ENCODE data around the gene GH1. TPM values are rescaled to one million over a fixed set of nuclear protein-coding genes. Genes with fewer than 3 reads are reported as not detected.

Gene GH1
- total and polyA plus RNA-seq, 2 experiments from 2014 or later, result not detected

DNA sequence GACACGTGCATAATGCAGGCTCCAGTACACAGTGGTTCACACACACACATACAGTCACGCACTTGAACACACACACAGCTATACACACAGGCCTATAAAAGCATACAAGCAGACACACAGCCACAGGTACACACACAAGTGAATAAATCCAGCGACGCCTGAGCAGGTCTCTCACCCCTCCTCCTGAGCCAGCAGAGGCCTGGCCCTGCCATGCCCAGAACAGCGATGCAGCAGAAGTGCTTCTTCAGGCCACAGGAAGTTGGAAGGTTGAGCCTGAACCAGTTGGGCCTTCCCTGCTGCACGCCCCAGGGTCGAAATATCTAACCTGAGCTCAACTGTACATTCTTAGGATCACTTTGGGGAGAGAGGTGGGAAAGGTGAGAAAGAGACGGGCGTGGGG, 20.8 kb upstream of the GH1 start:
- Histone ChIP-seq H3K4me2 (no peak overlapping the region), H3K4me1 (ENCODE audit: insufficient read depth) (no peaks in the 10 kb centered on the region), H4K20me1 (ENCODE audit: insufficient read depth, poor library complexity, severe bottlenecking) (no peaks in the 10 kb centered on the region), H3K79me2 (no peaks in the 10 kb centered on the region), H2AFZ (no peak overlapping the region), H3K36me3 (replicated peaks; ENCODE audit: insufficient read depth, low read depth) (no peaks in the 10 kb centered on the region), H3K4me3 (no peak overlapping the region), H3K9me2 (replicated peaks; ENCODE audit: insufficient read depth) (no peaks in the 10 kb centered on the region), H3K9me3 (ENCODE audit: low read depth) (no peaks in the 10 kb centered on the region), H3K27ac (no peak overlapping the region), H3K27me3 (no peaks in the 10 kb centered on the region)
- TF ChIP-seq, protein P1, sequence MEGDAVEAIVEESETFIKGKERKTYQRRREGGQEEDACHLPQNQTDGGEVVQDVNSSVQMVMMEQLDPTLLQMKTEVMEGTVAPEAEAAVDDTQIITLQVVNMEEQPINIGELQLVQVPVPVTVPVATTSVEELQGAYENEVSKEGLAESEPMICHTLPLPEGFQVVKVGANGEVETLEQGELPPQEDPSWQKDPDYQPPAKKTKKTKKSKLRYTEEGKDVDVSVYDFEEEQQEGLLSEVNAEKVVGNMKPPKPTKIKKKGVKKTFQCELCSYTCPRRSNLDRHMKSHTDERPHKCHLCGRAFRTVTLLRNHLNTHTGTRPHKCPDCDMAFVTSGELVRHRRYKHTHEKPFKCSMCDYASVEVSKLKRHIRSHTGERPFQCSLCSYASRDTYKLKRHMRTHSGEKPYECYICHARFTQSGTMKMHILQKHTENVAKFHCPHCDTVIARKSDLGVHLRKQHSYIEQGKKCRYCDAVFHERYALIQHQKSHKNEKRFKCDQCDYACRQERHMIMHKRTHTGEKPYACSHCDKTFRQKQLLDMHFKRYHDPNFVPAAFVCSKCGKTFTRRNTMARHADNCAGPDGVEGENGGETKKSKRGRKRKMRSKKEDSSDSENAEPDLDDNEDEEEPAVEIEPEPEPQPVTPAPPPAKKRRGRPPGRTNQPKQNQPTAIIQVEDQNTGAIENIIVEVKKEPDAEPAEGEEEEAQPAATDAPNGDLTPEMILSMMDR (IDR thresholded peaks at IDR 0.05; ENCODE audit: poor library complexity), result no peak
- no peak for TF ChIP-seq EZH2 (IDR thresholded peaks at IDR 0.05; ENCODE audit: borderline replicate concordance)
- no peak for TF ChIP-seq EZH2phosphoT487 (IDR thresholded peaks at IDR 0.05; ENCODE audit: low read depth, severe bottlenecking, unreplicated experiment)
- 88% methylated on average over 9 of the region's 9 CpGs for WGBS (ENCODE audit: low lambda C conversion rate, missing lambda C conversion rate)
- no peak for DNase-seq (ENCODE audit: low spot score)

DNA sequence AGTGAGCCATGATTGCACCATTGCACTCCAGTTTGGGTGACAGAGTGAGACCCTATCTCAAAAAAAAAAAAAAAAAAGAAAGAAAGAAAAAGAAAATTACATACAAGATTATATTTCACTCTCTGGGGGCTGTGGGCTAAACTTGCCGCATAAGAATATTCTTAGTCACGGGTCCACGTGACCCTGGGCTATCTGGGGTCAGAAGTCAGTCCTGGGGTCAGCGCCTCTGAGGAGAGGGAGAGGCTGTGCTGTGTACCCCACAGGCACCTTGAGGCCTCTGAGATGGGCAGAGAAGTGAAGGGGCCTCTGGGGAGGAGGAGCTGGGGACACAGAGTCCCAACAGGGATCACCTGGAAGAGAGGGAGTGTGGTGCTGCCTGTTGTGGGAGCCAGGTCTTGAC, 19.3 kb upstream of the GH1 start:
- TF ChIP-seq, protein P1 (IDR thresholded peaks at IDR 0.05; ENCODE audit: poor library complexity), result no peak
- no peaks in the 10 kb centered on the region for H4K20me1 ChIP-seq (ENCODE audit: insufficient read depth, poor library complexity, severe bottlenecking)
- no peak overlapping the region for H3K27ac ChIP-seq
- no peak overlapping the region for H2AFZ ChIP-seq
- H3K4me1 ChIP-seq (ENCODE audit: insufficient read depth), result no peaks in the 10 kb centered on the region
- H3K9me2 ChIP-seq (replicated peaks; ENCODE audit: insufficient read depth), result no peaks in the 10 kb centered on the region
- WGBS (ENCODE audit: low lambda C conversion rate, missing lambda C conversion rate), result 95% methylated on average over 4 of the region's 4 CpGs
- H3K4me3 ChIP-seq, result no peak overlapping the region
- H3K27me3 ChIP-seq, result no peaks in the 10 kb centered on the region
- H3K9me3 ChIP-seq (ENCODE audit: low read depth), result no peaks in the 10 kb centered on the region
- no peaks in the 10 kb centered on the region for H3K79me2 ChIP-seq
- no peak overlapping the region for H3K4me2 ChIP-seq
- no peaks in the 10 kb centered on the region for H3K36me3 ChIP-seq (replicated peaks; ENCODE audit: insufficient read depth, low read depth)
- no peak for DNase-seq (ENCODE audit: low spot score)

DNA sequence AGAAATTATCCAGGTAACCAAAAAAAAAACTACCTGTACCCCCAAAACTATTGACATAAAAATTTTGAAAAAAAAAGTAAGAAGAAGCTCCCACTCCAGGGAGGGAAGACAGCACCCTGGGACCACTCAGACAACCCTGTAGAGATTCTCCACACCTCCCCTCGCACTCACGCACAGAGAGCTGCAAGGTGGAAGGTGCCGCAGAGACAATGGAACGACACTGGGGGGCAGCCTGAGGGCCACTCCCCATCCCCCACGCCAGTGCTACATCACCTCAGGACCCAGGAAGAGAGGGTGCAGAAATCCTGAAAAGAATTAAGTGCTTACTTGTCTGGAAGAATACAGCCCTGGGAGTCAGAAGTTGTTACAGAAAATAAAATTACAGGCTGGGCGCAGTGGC, 18.7 kb upstream of the GH1 start:
- TF ChIP-seq, protein P1 (IDR thresholded peaks at IDR 0.05; ENCODE audit: poor library complexity), result no peak
- no peak for TF ChIP-seq EZH2phosphoT487 (IDR thresholded peaks at IDR 0.05; ENCODE audit: low read depth, severe bottlenecking, unreplicated experiment)
- TF ChIP-seq EZH2 (IDR thresholded peaks at IDR 0.05; ENCODE audit: borderline replicate concordance), result no peak
- no peak for DNase-seq (ENCODE audit: low spot score)
- Histone ChIP-seq H4K20me1 (ENCODE audit: insufficient read depth, poor library complexity, severe bottlenecking) (no peaks in the 10 kb centered on the region), H3K9me2 (replicated peaks; ENCODE audit: insufficient read depth) (no peaks in the 10 kb centered on the region), H2AFZ (no peak overlapping the region), H3K4me3 (no peak overlapping the region), H3K36me3 (replicated peaks; ENCODE audit: insufficient read depth, low read depth) (no peaks in the 10 kb centered on the region), H3K27me3 (no peaks in the 10 kb centered on the region), H3K9me3 (ENCODE audit: low read depth) (no peaks in the 10 kb centered on the region), H3K4me2 (no peak overlapping the region), H3K4me1 (ENCODE audit: insufficient read depth) (no peaks in the 10 kb centered on the region), H3K79me2 (no peaks in the 10 kb centered on the region), H3K27ac (no peak overlapping the region)
- 83% methylated on average over 6 of the region's 6 CpGs for WGBS (ENCODE audit: low lambda C conversion rate, missing lambda C conversion rate)
